Measurements from ENCODE around the gene FMN1. TPM values are rescaled to one million over a fixed set of nuclear protein-coding genes. Genes with fewer than 3 reads are reported as not detected.
A peak's percentile ranks its signal among the peaks of the same experiment; 100 is the strongest.

The FMN1 gene
- total and polyA plus RNA-seq, 7 experiments from 2014 or later: 0.02 to 32.2 (median 1.0) TPM; not detected in 1

DNA sequence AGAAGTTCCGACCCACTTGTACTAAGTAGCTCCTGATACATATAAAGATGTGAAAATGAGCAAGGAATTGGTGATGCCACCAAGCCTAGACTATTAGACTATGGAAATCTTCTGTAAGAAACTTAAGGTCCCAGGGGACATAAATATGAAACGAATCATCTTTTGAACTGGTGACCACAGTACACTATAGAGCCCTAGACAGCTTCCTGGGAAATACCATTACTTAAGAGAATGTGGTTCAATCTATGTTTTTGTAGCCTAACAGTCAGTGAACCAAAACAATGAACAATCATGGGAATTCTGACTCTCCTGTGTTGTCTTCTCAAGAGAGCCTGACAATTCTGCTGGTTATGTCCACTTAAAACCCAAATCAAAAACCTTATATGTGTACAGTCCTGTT lies 285.1 kb downstream of the FMN1 start:
- DNase-seq (no peak), ATAC-seq (no peak)
- Mint-ChIP-seq H3K27me3 (peaks cover 0 to 9% (median 0%) of the 10 kb centered on the region in 5 donors), H3K36me3 (peaks cover 0 to under 1% (median 0%) of the 10 kb centered on the region in 5 donors), H3K27ac (no peak overlapping the region), H3K9me3 (no peaks in the 10 kb centered on the region), H3K4me3 (no peak overlapping the region), H3K4me1 (peaks cover 0 to 8% (median 0%) of the 10 kb centered on the region in 7 donors)
- no peaks in the 10 kb centered on the region for H3K4me1 ChIP-seq (ENCODE audit: control insufficient read depth in 2 of 2, insufficient read depth in 2 of 2, low read length in 2 of 2)
- H3K27me3 ChIP-seq (ENCODE audit: control insufficient read depth in 2 of 2, insufficient read depth in 2 of 2, low read length in 2 of 2): no peaks in the 10 kb centered on the region
- no peaks in the 10 kb centered on the region for H3K36me3 ChIP-seq (ENCODE audit: control insufficient read depth in 2 of 3, insufficient read depth in 3 of 3, low read length in 3 of 3)
- H3K27ac ChIP-seq (ENCODE audit: low read depth, low read length): no peak overlapping the region
- ChIA-PET CTCF (no interaction called here), POLR2A (no interaction called here)
- intact Hi-C loops (cut with micrococcal nuclease): no loop called here
- no peak overlapping the region for H3K4me3 ChIP-seq (ENCODE audit: low read length)
- H3K9me3 ChIP-seq (ENCODE audit: control insufficient read depth in 2 of 3, low read length in 3 of 3): no peaks in the 10 kb centered on the region

GRCh38 chr15:32908872-32909271 lies 285.6 kb downstream of the FMN1 start:
- intact Hi-C loops (cut with micrococcal nuclease): no loop called here
- CTCF ChIA-PET: no interaction called here
- POLR2A ChIA-PET: no interaction called here
- Mint-ChIP-seq H3K27me3 (peaks cover 0 to 9% (median 0%) of the 10 kb centered on the region in 5 donors), H3K4me3 (no peak overlapping the region), H3K27ac (no peak overlapping the region), H3K9me3 (no peaks in the 10 kb centered on the region), H3K4me1 (peaks cover 0 to 8% (median 0%) of the 10 kb centered on the region in 7 donors), H3K36me3 (peaks cover 0 to 4% (median 2%) of the 10 kb centered on the region in 5 donors)
- ATAC-seq (peak; percentile 22), DNase-seq (no peak)
- Histone ChIP-seq H3K4me1 (ENCODE audit: control insufficient read depth in 2 of 2, insufficient read depth in 2 of 2, low read length in 2 of 2) (no peaks in the 10 kb centered on the region), H3K36me3 (ENCODE audit: control insufficient read depth in 2 of 3, insufficient read depth in 3 of 3, low read length in 3 of 3) (no peaks in the 10 kb centered on the region), H3K27me3 (ENCODE audit: control insufficient read depth in 2 of 2, insufficient read depth in 2 of 2, low read length in 2 of 2) (no peaks in the 10 kb centered on the region), H3K4me3 (ENCODE audit: low read length) (no peak overlapping the region), H3K9me3 (ENCODE audit: control insufficient read depth in 2 of 3, low read length in 3 of 3) (no peaks in the 10 kb centered on the region), H3K27ac (ENCODE audit: low read depth, low read length) (no peak overlapping the region)

- no peaks in the 10 kb centered on the region for H3K9me3 ChIP-seq (ENCODE audit: control insufficient read depth in 2 of 3, low read length in 3 of 3)
- H3K9me3 Mint-ChIP-seq: no peaks in the 10 kb centered on the region
- ChIA-PET POLR2A (no interaction called here), CTCF (no interaction called here)
- no peak overlapping the region for H3K4me3 Mint-ChIP-seq
- DNase-seq (no peak), ATAC-seq (peak; percentile 73)
- H3K4me3 ChIP-seq (ENCODE audit: low read length): no peak overlapping the region
- H3K4me1 ChIP-seq (ENCODE audit: control insufficient read depth in 2 of 2, insufficient read depth in 2 of 2, low read length in 2 of 2): no peaks in the 10 kb centered on the region
- H3K36me3 ChIP-seq (ENCODE audit: control insufficient read depth in 2 of 3, insufficient read depth in 3 of 3, low read length in 3 of 3): no peaks in the 10 kb centered on the region
- H3K27me3 Mint-ChIP-seq: peaks cover 0 to 12% (median 0%) of the 10 kb centered on the region in 5 donors
- no peaks in the 10 kb centered on the region for H3K27me3 ChIP-seq (ENCODE audit: control insufficient read depth in 2 of 2, insufficient read depth in 2 of 2, low read length in 2 of 2)
- H3K36me3 Mint-ChIP-seq: peaks cover 0 to 5% (median 4%) of the 10 kb centered on the region in 5 donors
- intact Hi-C loops (cut with micrococcal nuclease): no loop called here
- H3K27ac Mint-ChIP-seq: no peak overlapping the region
- no peak overlapping the region for H3K27ac ChIP-seq (ENCODE audit: low read depth, low read length)
- peaks cover 0 to 4% (median 0%) of the 10 kb centered on the region in 7 donors for H3K4me1 Mint-ChIP-seq
Observed at GRCh38 chr15:32908135-32908801, 286.2 kb downstream of the FMN1 start.

GRCh38 chr15:32905481-32905880 lies 289.0 kb downstream of the FMN1 start:
- Histone ChIP-seq H3K36me3 (ENCODE audit: control insufficient read depth in 2 of 3, insufficient read depth in 3 of 3, low read length in 3 of 3) (no peaks in the 10 kb centered on the region), H3K4me1 (ENCODE audit: control insufficient read depth in 2 of 2, insufficient read depth in 2 of 2, low read length in 2 of 2) (no peaks in the 10 kb centered on the region), H3K27ac (ENCODE audit: low read depth, low read length) (no peak overlapping the region), H3K27me3 (ENCODE audit: control insufficient read depth in 2 of 2, insufficient read depth in 2 of 2, low read length in 2 of 2) (no peaks in the 10 kb centered on the region), H3K4me3 (ENCODE audit: low read length) (no peak overlapping the region), H3K9me3 (ENCODE audit: control insufficient read depth in 2 of 3, low read length in 3 of 3) (no peaks in the 10 kb centered on the region)
- ChIA-PET POLR2A (no interaction called here), CTCF (no interaction called here)
- DNase-seq (no peak), ATAC-seq (no peak)
- intact Hi-C loops (cut with micrococcal nuclease): no loop called here
- Mint-ChIP-seq H3K4me3 (no peak overlapping the region), H3K4me1 (peaks cover 0 to 4% (median 0%) of the 10 kb centered on the region in 7 donors), H3K27me3 (peaks cover 0 to 12% (median 0%) of the 10 kb centered on the region in 5 donors), H3K36me3 (peaks cover 0 to 10% (median 9%) of the 10 kb centered on the region in 5 donors), H3K27ac (no peak overlapping the region), H3K9me3 (no peaks in the 10 kb centered on the region)

- ATAC-seq (no peak), DNase-seq (no peak)
- Histone ChIP-seq H3K27ac (ENCODE audit: low read depth, low read length) (no peak overlapping the region), H3K27me3 (ENCODE audit: control insufficient read depth in 2 of 2, insufficient read depth in 2 of 2, low read length in 2 of 2) (no peaks in the 10 kb centered on the region), H3K4me3 (ENCODE audit: low read length) (no peak overlapping the region), H3K4me1 (ENCODE audit: control insufficient read depth in 2 of 2, insufficient read depth in 2 of 2, low read length in 2 of 2) (no peaks in the 10 kb centered on the region), H3K9me3 (ENCODE audit: control insufficient read depth in 2 of 3, low read length in 3 of 3) (no peaks in the 10 kb centered on the region), H3K36me3 (ENCODE audit: control insufficient read depth in 2 of 3, insufficient read depth in 3 of 3, low read length in 3 of 3) (no peaks in the 10 kb centered on the region)
- POLR2A ChIA-PET: no interaction called here
- intact Hi-C loops (cut with micrococcal nuclease): no loop called here
- CTCF ChIA-PET: no interaction called here
- peaks cover 0 to 12% (median 0%) of the 10 kb centered on the region in 5 donors for H3K27me3 Mint-ChIP-seq
- peaks cover 0 to 17% (median 10%) of the 10 kb centered on the region in 5 donors for H3K36me3 Mint-ChIP-seq
- no peak overlapping the region for H3K27ac Mint-ChIP-seq
- H3K4me3 Mint-ChIP-seq: no peak overlapping the region
- no peaks in the 10 kb centered on the region for H3K9me3 Mint-ChIP-seq
- H3K4me1 Mint-ChIP-seq: peaks cover 0 to 6% (median 0%) of the 10 kb centered on the region in 7 donors
Observed at GRCh38 chr15:32904448-32904847, 290.1 kb downstream of the FMN1 start.

DNA sequence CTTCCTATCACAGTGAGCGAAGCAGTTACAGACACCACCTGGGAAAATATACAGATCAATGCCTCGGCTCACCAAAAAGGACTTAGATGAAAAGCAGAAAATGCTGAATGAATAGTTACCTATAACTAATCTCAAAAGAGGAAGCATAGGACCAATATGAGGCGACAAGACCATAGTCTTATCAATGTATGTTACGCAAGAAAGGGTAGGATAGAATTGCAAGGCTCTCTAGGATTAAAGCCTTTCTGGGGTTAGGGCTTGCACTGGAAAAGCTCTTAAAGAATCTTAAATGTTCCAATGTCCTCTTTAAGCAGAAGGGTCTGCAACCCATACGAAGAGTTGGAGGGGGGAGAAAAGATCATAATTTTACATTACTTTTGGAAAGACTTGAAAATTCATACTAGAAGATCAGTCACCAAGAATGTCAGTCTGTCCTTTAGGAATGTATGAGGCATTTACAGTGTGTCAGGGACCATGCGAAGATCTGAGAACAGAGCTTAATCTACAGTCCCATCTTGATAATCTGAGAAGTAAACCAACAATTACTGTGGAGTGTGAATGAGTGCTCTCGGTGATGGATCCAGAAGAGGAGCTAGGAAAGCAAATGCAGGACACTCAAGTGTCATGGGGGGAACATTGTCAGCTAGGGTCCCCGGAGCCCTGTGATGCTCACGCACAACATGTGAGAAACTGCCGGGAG lies 290.8 kb downstream of the FMN1 start:
- POLR2A ChIA-PET: no interaction called here
- ATAC-seq (no peak), DNase-seq (no peak)
- Mint-ChIP-seq H3K4me3 (no peak overlapping the region), H3K27ac (peak overlapping the region in 1 of 9 donors; percentile 51), H3K9me3 (no peaks in the 10 kb centered on the region), H3K4me1 (peaks cover 0 to 6% (median 0%) of the 10 kb centered on the region in 7 donors), H3K36me3 (peaks cover 0 to 20% (median 10%) of the 10 kb centered on the region in 5 donors), H3K27me3 (peaks cover 0 to 8% (median 0%) of the 10 kb centered on the region in 5 donors)
- intact Hi-C loops (cut with micrococcal nuclease): no loop called here
- Histone ChIP-seq H3K4me3 (ENCODE audit: low read length) (no peak overlapping the region), H3K27me3 (ENCODE audit: control insufficient read depth in 2 of 2, insufficient read depth in 2 of 2, low read length in 2 of 2) (no peaks in the 10 kb centered on the region), H3K9me3 (ENCODE audit: control insufficient read depth in 2 of 3, low read length in 3 of 3) (no peaks in the 10 kb centered on the region), H3K36me3 (ENCODE audit: control insufficient read depth in 2 of 3, insufficient read depth in 3 of 3, low read length in 3 of 3) (no peaks in the 10 kb centered on the region), H3K27ac (ENCODE audit: low read depth, low read length) (no peak overlapping the region), H3K4me1 (ENCODE audit: control insufficient read depth in 2 of 2, insufficient read depth in 2 of 2, low read length in 2 of 2) (no peaks in the 10 kb centered on the region)
- CTCF ChIA-PET: no interaction called here

- H3K9me3 ChIP-seq (ENCODE audit: control insufficient read depth in 2 of 3, low read length in 3 of 3): no peaks in the 10 kb centered on the region
- peaks cover 0 to 2% (median 0%) of the 10 kb centered on the region in 7 donors for H3K4me1 Mint-ChIP-seq
- peaks cover 0 to 29% (median 10%) of the 10 kb centered on the region in 5 donors for H3K36me3 Mint-ChIP-seq
- ATAC-seq: no peak
- intact Hi-C loops (cut with micrococcal nuclease): no loop called here
- no peak for DNase-seq
- peaks cover 0 to 15% (median 5%) of the 10 kb centered on the region in 5 donors for H3K27me3 Mint-ChIP-seq
- H3K27ac ChIP-seq (ENCODE audit: low read depth, low read length): no peak overlapping the region
- H3K9me3 Mint-ChIP-seq: no peaks in the 10 kb centered on the region
- no peak overlapping the region for H3K4me3 ChIP-seq (ENCODE audit: low read length)
- POLR2A ChIA-PET: no interaction called here
- no peak overlapping the region for H3K27ac Mint-ChIP-seq
- H3K27me3 ChIP-seq (ENCODE audit: control insufficient read depth in 2 of 2, insufficient read depth in 2 of 2, low read length in 2 of 2): no peaks in the 10 kb centered on the region
- CTCF ChIA-PET: no interaction called here
- no peaks in the 10 kb centered on the region for H3K36me3 ChIP-seq (ENCODE audit: control insufficient read depth in 2 of 3, insufficient read depth in 3 of 3, low read length in 3 of 3)
- no peaks in the 10 kb centered on the region for H3K4me1 ChIP-seq (ENCODE audit: control insufficient read depth in 2 of 2, insufficient read depth in 2 of 2, low read length in 2 of 2)
- no peak overlapping the region for H3K4me3 Mint-ChIP-seq
Observed at GRCh38 chr15:32901995-32902394, 292.5 kb downstream of the FMN1 start.
